Epithelial cell of esophagus (primary cell): ENCODE data around the gene ADAM23.

Experiments used
- DNase-seq: peaks from one replicate; pipeline ENCODE4 v3.0.0; 2010; ENCODE audit warnings: low read depth
- H3K4me3 ChIP-seq: 2 replicates; pipeline ENCODE4 v1.5.1; 2011; ENCODE audit warnings: mild to moderate bottlenecking, low read length, control low read depth
- CTCF ChIP-seq: IDR thresholded peaks from 2 replicates; pipeline ENCODE4 v1.5.1; 2011; ENCODE audit warnings: low read depth, mild to moderate bottlenecking, low read length, control low read depth, inconsistent platforms; ENCODE audit not compliant: insufficient read depth; ENCODE audit errors: missing control alignments

ADAM23 gene

GRCh38 chr2:206431439-206431838 is 11.9 kb upstream of the ADAM23 start:
- H3K4me3 ChIP-seq, result no peak overlapping the region
- DNase-seq, result no peak
- no peak for TF ChIP-seq CTCF

GRCh38 chr2:206432193-206433082 is 10.9 kb upstream of the ADAM23 start:
- no peak for TF ChIP-seq CTCF
- no peak for DNase-seq
- no peak overlapping the region for H3K4me3 ChIP-seq

- no peak for TF ChIP-seq CTCF
- DNase-seq, result no peak
- H3K4me3 ChIP-seq, result no peak overlapping the region
Measured at GRCh38 chr2:206433190-206433589, 10.1 kb upstream of the ADAM23 start.

- DNase-seq, result no peak
- no peak overlapping the region for H3K4me3 ChIP-seq
- TF ChIP-seq CTCF, result no peak
Measured at GRCh38 chr2:206433686-206434085, 9.6 kb upstream of the ADAM23 start.

- DNase-seq, result no peak
Measured at GRCh38 chr2:206435742-206436141, 7.6 kb upstream of the ADAM23 start.

GRCh38 chr2:206438196-206438724 is 5.1 kb upstream of the ADAM23 start:
- no peak for DNase-seq
- no peak for TF ChIP-seq CTCF

More at GRCh38 chr2:206435742-206436141, 7.6 kb upstream of the ADAM23 start:
- H3K4me3 ChIP-seq, result no peak overlapping the region
- TF ChIP-seq CTCF, result no peak

More at GRCh38 chr2:206438196-206438724, 5.1 kb upstream of the ADAM23 start:
- H3K4me3 ChIP-seq, result no peak overlapping the region
